AG09309 (cell line): ENCODE measurements around the gene VGF.

Source experiments
- DNase-seq: peaks from one replicate; pipeline ENCODE4 v3.0.0-alpha.2; 2010; ENCODE audit warnings: low read depth
- H3K4me3 ChIP-seq: 2 replicates; pipeline ENCODE4 v1.5.1; 2011; ENCODE audit warnings: mild to moderate bottlenecking, low read depth, low read length, moderate library complexity; ENCODE audit not compliant: control insufficient read depth
- TF ChIP-seq, protein P1 (sequence below): IDR thresholded peaks from 2 replicates; pipeline ENCODE4 v1.5.1; 2011; ENCODE audit warnings: mild to moderate bottlenecking, low read depth, low read length, inconsistent platforms; ENCODE audit not compliant: insufficient read depth, control insufficient read depth; ENCODE audit errors: missing control alignments

VGF gene

DNA sequence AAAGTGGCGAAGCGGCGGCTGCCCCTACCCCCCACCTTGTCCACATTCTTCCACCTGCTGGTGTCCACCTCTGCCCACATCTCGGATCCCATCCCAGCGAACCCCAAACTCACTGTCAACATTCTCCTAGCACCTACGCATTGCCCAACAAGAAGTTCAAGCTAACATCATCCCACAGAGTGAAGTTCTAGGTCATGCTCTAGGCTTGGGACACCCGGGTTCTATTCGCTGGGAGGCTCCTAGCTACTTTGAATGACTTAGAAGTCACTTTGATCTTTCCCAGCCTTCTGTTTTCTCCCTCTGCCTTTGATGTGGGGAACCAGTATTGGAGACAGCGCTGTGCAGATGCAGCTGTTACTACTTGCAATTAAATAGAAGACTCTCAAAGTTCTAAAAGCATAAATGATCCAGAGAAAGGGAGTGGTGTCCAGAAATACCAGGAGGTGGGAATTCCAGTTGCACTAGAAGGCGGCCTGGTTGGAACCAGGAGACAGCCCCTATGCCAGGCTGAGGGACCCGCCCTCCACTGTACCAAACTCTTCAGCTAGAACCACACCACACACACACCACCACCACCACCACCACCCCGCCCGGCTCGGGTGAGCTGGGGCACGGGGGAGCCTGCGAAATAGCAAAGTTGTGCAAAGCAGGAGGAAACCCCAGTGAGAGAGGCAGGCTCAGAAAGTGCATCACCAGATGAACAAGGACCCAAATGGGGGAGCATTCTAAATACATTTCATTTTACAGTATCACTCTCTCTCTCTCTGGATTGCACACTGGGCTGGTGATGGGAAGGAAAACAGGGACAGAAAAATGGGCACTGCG lies 5.5 kb upstream of the VGF start:
- H3K4me3 ChIP-seq = no peak overlapping the region
- DNase-seq = no peak
- TF ChIP-seq, protein P1, sequence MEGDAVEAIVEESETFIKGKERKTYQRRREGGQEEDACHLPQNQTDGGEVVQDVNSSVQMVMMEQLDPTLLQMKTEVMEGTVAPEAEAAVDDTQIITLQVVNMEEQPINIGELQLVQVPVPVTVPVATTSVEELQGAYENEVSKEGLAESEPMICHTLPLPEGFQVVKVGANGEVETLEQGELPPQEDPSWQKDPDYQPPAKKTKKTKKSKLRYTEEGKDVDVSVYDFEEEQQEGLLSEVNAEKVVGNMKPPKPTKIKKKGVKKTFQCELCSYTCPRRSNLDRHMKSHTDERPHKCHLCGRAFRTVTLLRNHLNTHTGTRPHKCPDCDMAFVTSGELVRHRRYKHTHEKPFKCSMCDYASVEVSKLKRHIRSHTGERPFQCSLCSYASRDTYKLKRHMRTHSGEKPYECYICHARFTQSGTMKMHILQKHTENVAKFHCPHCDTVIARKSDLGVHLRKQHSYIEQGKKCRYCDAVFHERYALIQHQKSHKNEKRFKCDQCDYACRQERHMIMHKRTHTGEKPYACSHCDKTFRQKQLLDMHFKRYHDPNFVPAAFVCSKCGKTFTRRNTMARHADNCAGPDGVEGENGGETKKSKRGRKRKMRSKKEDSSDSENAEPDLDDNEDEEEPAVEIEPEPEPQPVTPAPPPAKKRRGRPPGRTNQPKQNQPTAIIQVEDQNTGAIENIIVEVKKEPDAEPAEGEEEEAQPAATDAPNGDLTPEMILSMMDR = no peak

DNA sequence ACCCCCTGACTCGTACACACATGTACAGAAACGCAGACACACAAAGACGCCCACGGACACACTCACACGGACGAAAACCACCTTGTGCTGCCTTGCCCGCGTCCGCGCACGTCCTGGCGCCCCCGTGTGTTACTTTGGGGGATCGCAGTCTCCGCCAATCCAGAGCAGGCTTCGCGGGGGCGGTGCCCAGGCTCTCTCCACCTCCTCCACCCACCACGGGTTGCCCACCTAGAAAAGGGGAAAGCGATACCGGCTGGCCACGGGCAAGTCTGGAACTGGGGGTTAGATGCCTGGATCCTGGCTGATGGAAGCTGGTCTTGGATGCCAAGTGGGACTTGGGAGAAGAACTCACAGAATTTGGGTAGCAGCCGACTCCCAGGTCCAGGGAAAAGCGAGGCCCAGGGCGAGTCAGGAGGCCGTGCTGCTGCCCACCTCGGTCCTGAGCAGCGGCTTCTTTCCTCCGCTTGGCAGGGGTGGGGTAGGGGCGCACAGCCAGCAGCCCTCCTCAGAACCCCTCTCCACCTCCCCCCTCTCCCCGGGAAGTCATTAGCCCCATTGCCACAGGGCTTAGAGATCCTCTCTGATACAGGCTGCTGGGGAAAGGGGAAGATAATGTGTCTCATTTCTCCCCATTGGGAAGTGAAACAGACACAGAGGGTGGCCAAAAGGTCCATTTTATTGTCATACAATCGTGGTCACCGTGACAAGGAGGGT lies 4.6 kb upstream of the VGF start:
- no peak overlapping the region for H3K4me3 ChIP-seq
- TF ChIP-seq, protein P1 = peak; percentile 96

DNA sequence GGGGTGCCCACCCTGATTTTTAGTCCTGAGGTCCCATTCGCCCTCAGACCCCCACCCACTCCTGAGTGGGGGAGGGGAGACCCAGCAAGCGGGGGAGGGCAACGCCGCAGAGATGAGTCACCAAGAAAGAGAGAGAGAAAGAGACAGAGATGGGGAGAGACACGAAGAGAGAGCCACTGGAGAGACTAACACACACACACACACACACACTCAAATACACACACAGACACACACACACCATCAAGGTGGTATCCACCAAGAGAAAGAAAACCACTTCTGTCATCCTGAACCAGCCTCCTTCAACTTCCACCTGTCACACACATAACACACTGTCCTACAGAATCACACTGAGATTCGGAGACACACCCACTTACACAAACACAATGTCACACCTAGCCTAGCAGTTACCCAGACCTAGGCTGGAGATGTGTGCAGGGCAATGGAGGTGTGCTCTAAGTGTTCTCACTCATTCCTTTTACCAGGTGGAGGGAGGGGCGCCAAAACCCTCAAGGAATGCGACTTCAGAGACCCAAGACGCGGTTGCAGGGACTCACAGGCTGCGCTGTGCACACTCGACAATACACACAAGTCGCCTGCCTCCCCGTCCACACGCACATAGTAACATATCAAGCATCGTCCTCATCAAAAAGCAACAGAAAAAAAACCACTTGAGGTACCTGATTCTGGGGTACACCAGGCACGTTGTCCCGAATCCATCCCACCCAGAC lies 3.9 kb upstream of the VGF start:
- TF ChIP-seq, protein P1 = no peak
- H3K4me3 ChIP-seq = no peak overlapping the region
- DNase-seq = no peak

More for the DNA sequence above, 4.6 kb upstream of the VGF start:
- no peak for DNase-seq

DNA sequence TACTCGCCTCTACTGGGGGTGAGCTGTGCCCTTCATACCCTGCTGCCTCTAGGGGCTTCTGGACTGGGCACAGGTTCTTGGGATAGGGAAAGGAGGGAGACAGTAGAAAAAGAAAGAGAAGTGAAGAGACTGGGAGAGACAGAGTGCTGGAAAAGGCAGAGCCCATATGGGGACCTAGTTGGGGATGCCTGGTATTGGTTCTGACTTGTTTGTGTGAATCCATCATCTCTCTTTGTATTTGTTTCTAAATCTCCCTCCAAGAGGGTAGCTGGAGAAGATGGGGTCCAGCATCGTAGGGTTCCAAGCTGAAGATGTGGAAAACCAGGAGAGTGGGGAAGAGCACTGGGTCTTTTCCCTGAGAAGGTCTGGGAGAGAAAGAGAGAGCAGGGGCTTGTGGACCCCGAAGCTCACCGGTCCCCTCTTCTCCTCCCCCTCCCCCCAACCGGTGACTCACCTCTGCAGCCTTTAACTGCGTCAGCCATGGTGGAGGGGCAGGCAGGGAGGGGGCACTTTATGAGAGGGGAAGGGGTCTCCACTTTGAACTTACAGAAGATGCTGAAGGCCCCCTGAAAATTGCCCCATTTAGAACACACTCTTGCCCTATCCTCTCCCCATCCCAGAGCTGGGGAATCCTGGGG lies 3.2 kb upstream of the VGF start:
- no peak overlapping the region for H3K4me3 ChIP-seq
- TF ChIP-seq, protein P1 = no peak
- no peak for DNase-seq

DNA sequence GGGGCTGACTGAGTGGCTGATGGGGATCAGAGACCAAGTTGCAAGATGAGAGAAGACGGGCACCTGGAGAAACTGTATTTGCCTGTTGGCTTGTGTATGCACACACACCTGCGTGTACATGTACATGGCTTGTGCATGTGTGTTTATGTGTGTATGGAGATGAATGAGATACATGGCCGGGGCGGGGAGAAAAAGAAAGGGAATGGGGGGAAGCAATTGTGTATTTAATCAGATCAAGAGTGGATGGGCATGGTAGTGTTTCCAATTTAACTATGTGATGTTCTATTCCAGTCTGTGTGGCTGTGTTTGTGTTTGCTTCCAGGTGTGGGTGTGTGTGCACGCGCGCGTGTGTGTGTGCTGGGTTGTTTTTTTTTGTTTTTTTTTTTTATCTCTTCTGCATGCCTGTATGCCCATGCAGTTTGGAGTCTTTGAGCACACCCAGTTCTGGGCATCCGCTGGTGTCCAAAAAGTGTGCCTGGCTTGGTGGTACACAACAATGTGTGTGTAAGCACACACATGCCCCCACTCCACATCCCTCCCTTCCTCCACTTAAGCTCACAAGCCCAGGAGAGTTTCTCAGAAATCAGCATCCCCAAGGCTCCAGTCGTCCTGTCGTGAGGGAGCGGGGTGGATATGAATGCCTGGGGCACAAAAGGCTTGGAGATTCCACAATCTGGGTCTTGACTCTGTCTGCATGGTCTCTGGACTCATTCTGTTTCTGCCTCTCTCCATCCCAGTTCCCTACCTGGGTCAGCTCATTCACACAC lies 2.5 kb upstream of the VGF start:
- TF ChIP-seq, protein P1 = no peak
- H3K4me3 ChIP-seq = no peak overlapping the region

More for the DNA sequence above, 2.5 kb upstream of the VGF start:
- DNase-seq = no peak
